ENCODE results near the gene FBL.

GRCh38 chr19:39840492-39840891 lies 5.7 kb downstream of the FBL start:
- no peak for TF ChIP-seq CTCF (IDR thresholded peaks at IDR 0.05)
- no peak for TF ChIP-seq POLR2A (IDR thresholded peaks at IDR 0.05)

Data from ovary (tissue), 3 donors.